ENCODE data around the gene TBC1D22A. TPM values are rescaled to one million over a fixed set of nuclear protein-coding genes. Genes with fewer than 3 reads are reported as not detected.

TBC1D22A gene
- total RNA-seq, 1 experiment from 2014 or later: 20.9 TPM

- no peak overlapping the region for H3K27ac ChIP-seq (ENCODE audit: low read depth, low read length)
- BruUV-seq (replicated peaks): no TSS peak
- H2AFZ ChIP-seq (ENCODE audit: low read depth, low read length, poor library complexity, severe bottlenecking): no peak overlapping the region
- ChIA-PET RAD21 (ENCODE audit: low non-redundant PET in 1 of 2, low total read pairs in 2 of 2, uncharacterized antibody in 2 of 2, unreplicated experiment in 2 of 2) (no interaction called here), CTCF (no interaction called here), POLR2A (no interaction called here)
- intact Hi-C loops (cut with micrococcal nuclease): no loop called here
- no peak for TF ChIP-seq TCF7L2 (IDR thresholded peaks at IDR 0.05; ENCODE audit: borderline replicate concordance, extremely low read depth, insufficient read depth, insufficient read length)
- no peak for TF ChIP-seq REST (IDR thresholded peaks at IDR 0.05; ENCODE audit: low read depth)
- TF ChIP-seq ATF3 (IDR thresholded peaks at IDR 0.05): no peak
- TF ChIP-seq MAX (IDR thresholded peaks at IDR 0.05): no peak
- H3K4me2 ChIP-seq (ENCODE audit: low read length): no peak overlapping the region
- DNase-seq (ENCODE audit: low read depth, low spot score) (no peak), ATAC-seq (no peak)
- H3K4me1 ChIP-seq (ENCODE audit: control insufficient read depth in 1 of 2, insufficient read depth in 2 of 2, low read length in 2 of 2): peaks cover 0 to 26% of the 10 kb centered on the region in 2 experiments
- H3K36me3 ChIP-seq (ENCODE audit: control insufficient read depth in 1 of 2, insufficient read depth in 2 of 2, low read length in 2 of 2): no peaks in the 10 kb centered on the region
- no peaks in the 10 kb centered on the region for H3K27me3 ChIP-seq (ENCODE audit: insufficient read depth, low read length)
- H3K9ac ChIP-seq (ENCODE audit: low read length): no peak overlapping the region
- H4K20me1 ChIP-seq (ENCODE audit: insufficient read depth): no peaks in the 10 kb centered on the region
- no peak overlapping the region for H3K4me3 ChIP-seq (replicated peaks in 1 of 2; ENCODE audit: low read depth in 1 of 2, low read length in 2 of 2)
- H3K9me3 ChIP-seq (ENCODE audit: control insufficient read depth in 1 of 2, insufficient read depth in 1 of 2, low read depth in 1 of 2, low read length in 2 of 2): no peaks in the 10 kb centered on the region
- H3K9me2 ChIP-seq (ENCODE audit: insufficient read depth): no peaks in the 10 kb centered on the region
- H3K79me2 ChIP-seq (ENCODE audit: insufficient read depth, low read length): no peaks in the 10 kb centered on the region
These were observed 15.8 kb upstream of the TBC1D22A start for GRCh38 chr22:46746620-46747019.

GRCh38 chr22:46747646-46748045 lies 14.8 kb upstream of the TBC1D22A start:
- POLR2A ChIA-PET: no interaction called here
- Histone ChIP-seq H3K9me2 (ENCODE audit: insufficient read depth) (no peaks in the 10 kb centered on the region), H2AFZ (ENCODE audit: low read depth, low read length, poor library complexity, severe bottlenecking) (no peak overlapping the region), H3K36me3 (ENCODE audit: control insufficient read depth in 1 of 2, insufficient read depth in 2 of 2, low read length in 2 of 2) (no peaks in the 10 kb centered on the region), H3K4me1 (ENCODE audit: control insufficient read depth in 1 of 2, insufficient read depth in 2 of 2, low read length in 2 of 2) (peaks cover 0 to 24% of the 10 kb centered on the region in 2 experiments), H3K27me3 (ENCODE audit: insufficient read depth, low read length) (no peaks in the 10 kb centered on the region), H3K79me2 (ENCODE audit: insufficient read depth, low read length) (no peaks in the 10 kb centered on the region), H3K4me3 (replicated peaks in 1 of 2; ENCODE audit: low read depth in 1 of 2, low read length in 2 of 2) (no peak overlapping the region), H3K4me2 (ENCODE audit: low read length) (no peak overlapping the region), H3K9me3 (ENCODE audit: control insufficient read depth in 1 of 2, insufficient read depth in 1 of 2, low read depth in 1 of 2, low read length in 2 of 2) (no peaks in the 10 kb centered on the region), H4K20me1 (ENCODE audit: insufficient read depth) (no peaks in the 10 kb centered on the region), H3K27ac (ENCODE audit: low read depth, low read length) (no peak overlapping the region), H3K9ac (ENCODE audit: low read length) (no peak overlapping the region)
- ATAC-seq: no peak
- CTCF ChIA-PET: no interaction called here
- RAD21 ChIA-PET (ENCODE audit: low non-redundant PET in 1 of 2, low total read pairs in 2 of 2, uncharacterized antibody in 2 of 2, unreplicated experiment in 2 of 2): no interaction called here
- no TSS peak for BruUV-seq (replicated peaks)
- TF ChIP-seq SP1 (IDR thresholded peaks at IDR 0.05; ENCODE audit: low read depth): no peak
- DNase-seq (ENCODE audit: low read depth, low spot score): no peak
- intact Hi-C loops (cut with micrococcal nuclease): no loop called here
